AG09319 (cell line): ENCODE data around the gene ANKS3.

Source experiments
- DNase-seq: peaks from one replicate; pipeline ENCODE4 v3.0.0-alpha.2; 2010; ENCODE audit warnings: low read depth; ENCODE audit errors: extremely low read depth
- CTCF ChIP-seq: IDR thresholded peaks from 2 replicates; pipeline ENCODE4 v1.5.1; 2011; ENCODE audit warnings: low read depth, mild to moderate bottlenecking, inconsistent platforms, low read length, moderate library complexity

ANKS3 gene, protein sequence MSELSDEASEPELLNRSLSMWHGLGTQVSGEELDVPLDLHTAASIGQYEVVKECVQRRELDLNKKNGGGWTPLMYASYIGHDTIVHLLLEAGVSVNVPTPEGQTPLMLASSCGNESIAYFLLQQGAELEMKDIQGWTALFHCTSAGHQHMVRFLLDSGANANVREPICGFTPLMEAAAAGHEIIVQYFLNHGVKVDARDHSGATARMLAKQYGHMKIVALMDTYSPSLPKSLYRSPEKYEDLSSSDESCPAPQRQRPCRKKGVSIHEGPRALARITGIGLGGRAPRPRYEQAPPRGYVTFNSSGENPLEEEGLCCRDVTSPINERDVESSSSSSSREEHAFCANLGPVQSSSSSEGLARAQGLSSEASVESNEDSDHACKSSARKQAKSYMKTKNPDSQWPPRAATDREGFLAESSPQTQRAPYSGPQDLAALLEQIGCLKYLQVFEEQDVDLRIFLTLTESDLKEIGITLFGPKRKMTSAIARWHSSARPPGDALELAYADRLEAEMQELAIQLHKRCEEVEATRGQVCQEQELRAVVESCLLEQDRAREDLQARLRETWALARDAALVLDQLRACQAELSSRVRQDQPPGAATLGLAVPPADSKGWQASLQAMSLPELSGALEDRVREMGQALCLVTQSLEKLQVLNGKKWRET

DNA sequence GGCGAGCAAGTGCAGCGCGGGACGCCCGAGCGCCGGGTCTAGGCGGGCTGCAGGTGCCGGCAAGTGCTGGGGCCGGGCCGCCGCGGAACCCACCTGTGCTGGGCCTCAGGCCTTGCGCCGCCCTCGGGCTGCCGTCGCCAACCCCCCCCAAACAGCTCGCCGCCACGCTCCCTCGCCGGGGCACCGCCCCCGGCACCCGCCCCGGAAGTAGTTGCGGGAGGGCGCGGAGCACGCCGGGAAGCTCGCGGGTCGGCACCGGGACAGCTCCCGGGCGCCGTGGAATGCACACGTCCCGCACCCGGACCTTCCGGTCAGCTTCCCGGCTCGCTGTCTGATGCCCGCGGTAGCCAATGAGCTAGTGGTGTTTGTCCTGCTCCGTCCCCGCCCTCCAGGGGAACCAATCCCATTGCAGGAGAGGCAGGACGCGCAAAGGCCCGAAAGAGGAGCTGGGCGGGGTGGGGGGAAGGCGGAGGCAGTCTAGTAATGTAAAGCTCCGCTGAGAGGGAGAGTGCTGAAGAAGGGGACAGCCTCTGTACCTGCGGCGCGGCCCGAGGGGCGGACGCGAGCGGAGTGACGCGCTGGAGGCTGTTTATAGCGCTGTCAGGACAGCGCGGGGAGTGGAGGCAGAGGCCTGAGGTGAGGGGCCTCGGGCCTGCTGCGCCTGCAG is at the start of gene ANKS3, which contains the start of gene DNAAF8:
Gene ANKS3, minus strand, starts transcription at position 209 of the 667 bp plus-strand sequence. CDS start 4,122 bp downstream, outside the sequence.
Gene DNAAF8, plus strand, starts transcription at position 475 of the 667 bp plus-strand sequence. CDS start 1,978 bp downstream, outside the sequence.
- no peak for TF ChIP-seq CTCF
- peak; percentile 94 for DNase-seq

DNA sequence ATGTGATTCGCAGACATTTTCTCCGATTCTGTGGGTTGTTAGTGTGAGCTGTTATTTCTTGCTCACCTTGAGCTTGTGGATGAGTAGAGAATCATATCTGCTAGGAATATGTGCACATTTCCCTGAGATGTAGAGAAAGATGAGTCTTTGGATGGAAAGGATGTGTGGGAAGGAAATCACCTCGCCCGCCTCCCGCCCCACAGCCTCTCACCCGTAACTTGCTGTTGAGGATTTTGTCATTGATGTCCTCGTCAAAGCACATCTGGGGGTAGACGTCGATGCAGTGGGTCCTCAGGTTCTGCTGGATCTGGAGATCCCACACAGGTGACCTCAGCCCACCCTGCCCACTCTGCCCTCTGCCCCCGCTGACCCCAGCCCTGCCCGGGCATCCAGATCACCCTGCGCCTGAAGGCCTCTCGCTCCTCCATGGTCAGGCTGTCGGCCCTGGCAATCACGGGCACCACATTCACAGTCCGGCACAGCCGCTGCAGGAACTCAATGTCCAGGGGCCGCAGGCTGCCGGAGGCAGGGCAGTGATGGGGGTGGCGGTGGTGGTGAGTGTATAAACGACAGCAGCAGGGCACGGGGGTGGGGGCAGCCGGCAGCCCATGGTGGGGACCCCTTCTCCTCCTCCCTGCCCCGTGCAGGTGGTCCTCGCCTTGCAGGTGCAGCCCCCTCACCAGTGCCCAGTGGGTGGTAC is 49.3 kb upstream of the ANKS3 start:
- TF ChIP-seq CTCF, result no peak
- no peak for DNase-seq

- no peak for DNase-seq
- TF ChIP-seq CTCF, result no peak
Measured at GRCh38 chr16:4780235-4780634, 46.2 kb upstream of the ANKS3 start.

- DNase-seq, result no peak
- TF ChIP-seq CTCF, result no peak
Measured at GRCh38 chr16:4778050-4778392, 44.0 kb upstream of the ANKS3 start.

GRCh38 chr16:4777339-4778049 is 43.4 kb upstream of the ANKS3 start:
- DNase-seq, result no peak
- TF ChIP-seq CTCF, result no peak

DNA sequence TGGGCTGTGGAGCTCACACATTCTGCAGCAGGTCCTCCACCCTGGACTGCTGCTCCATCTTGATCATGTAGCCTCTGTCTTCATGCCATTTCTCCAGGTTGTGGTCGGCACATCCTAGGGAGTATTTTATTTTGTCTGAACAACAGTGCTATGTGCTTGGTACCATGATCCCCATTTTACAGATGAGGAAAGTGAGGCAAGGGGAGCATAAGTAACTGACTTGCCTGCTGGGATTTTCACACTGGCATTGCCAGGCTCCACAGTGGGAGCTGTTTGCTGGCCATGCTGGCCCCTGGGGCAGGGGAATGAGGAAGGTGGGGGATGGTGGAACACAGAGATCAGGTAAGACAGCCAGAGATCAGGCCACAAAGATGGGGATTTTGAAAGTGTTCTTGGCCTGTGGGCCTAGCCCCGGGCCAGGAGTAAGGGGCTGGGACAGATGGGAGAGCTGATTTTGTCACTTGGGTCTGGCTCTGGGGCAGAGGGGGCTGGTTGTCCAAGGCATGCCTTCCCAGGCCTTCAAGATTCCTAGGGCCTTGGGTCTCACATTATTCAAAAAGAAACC is 42.2 kb upstream of the ANKS3 start:
- no peak for DNase-seq
- TF ChIP-seq CTCF, result no peak
